K562 (cell line): ENCODE data around the gene DAGLA. TPM values are rescaled to one million over a fixed set of nuclear protein-coding genes. Genes with fewer than 3 reads are reported as not detected.
A peak's percentile ranks its signal among the peaks of the same experiment; 100 is the strongest.

Experiments used
- C11orf30 ChIP-seq: fragments of 450-650 bp; IDR thresholded peaks from 2 replicates; pipeline ENCODE4 v1.6.1; 2016; ENCODE audit warnings: low read depth, mild to moderate bottlenecking
- CBFB ChIP-seq: sonication (generic); formaldehyde crosslinking; IDR thresholded peaks from 2 replicates; pipeline ENCODE4 v1.4.0; 2020; ENCODE audit warnings: mild to moderate bottlenecking, missing genetic modification reagents
- HDAC3 ChIP-seq: fragments of 450-650 bp; IDR thresholded peaks from 2 replicates; pipeline ENCODE4 v1.6.1; 2018; ENCODE audit warnings: borderline replicate concordance, mild to moderate bottlenecking, moderate library complexity; ENCODE audit not compliant: partially characterized antibody
- NFYB ChIP-seq: IDR thresholded peaks from 2 replicates; pipeline ENCODE4 v1.6.1; 2011; ENCODE audit warnings: mild to moderate bottlenecking, moderate library complexity; ENCODE audit not compliant: insufficient read length; ENCODE audit errors: extremely low read depth
- SMARCC2 ChIP-seq: fragments of 450-650 bp; IDR thresholded peaks from 2 replicates; pipeline ENCODE4 v1.6.1; 2017; ENCODE audit warnings: antibody characterized with exemption, moderate library complexity, mild to moderate bottlenecking, low read depth
- ZBTB1 ChIP-seq: sonication (generic); formaldehyde crosslinking; IDR thresholded peaks from 2 replicates; pipeline ENCODE4 v1.8.1; 2023; ENCODE audit warnings: missing genetic modification reagents, low read depth, mild to moderate bottlenecking, borderline replicate concordance
- ZKSCAN3 ChIP-seq: fragments of 250-450 bp; sonication (Bioruptor Pico); IDR thresholded peaks from 2 replicates; pipeline ENCODE4 v1.4.0; 2020
- ZNF197 ChIP-seq: fragments of 200-800 bp; sonication (Bioruptor generic); IDR thresholded peaks from 2 replicates; pipeline ENCODE4 v1.6.1; 2016; ENCODE audit warnings: low read depth, missing genetic modification characterization, missing compliant biosample characterization
- ZNF41 ChIP-seq: fragments of 250-450 bp; sonication (Bioruptor Pico); conservative IDR thresholded peaks from 2 replicates; pipeline ENCODE4 v1.4.0; 2020; ENCODE audit warnings: mild to moderate bottlenecking
- ZNF699 ChIP-seq: fragments of 250-450 bp; sonication (Bioruptor Pico); IDR thresholded peaks from 2 replicates; pipeline ENCODE4 v1.8.0; 2021; ENCODE audit warnings: mild to moderate bottlenecking, moderate library complexity; ENCODE audit not compliant: insufficient replicate concordance
- polyA plus RNA-seq, 8 experiments: library from polyadenylated mRNA; depleted of rRNA in 4 of 8; stranded (reverse) in 5 of 8; unstranded in 3 of 8; fragments of >200 nt; fragmentation: Nextera tagmentation in 2 of 8; fragmentation: Illumina TruSeq in 1 of 8; extraction: Ambion mirVana in 2 of 8; extraction: Trizol in 1 of 8; gene quantifications; 2 replicates each; pipeline versions ENCODE4 v1.2.1 to v1.2.3, GENCODE V29; 2011 to 2014; ENCODE audit warnings: inconsistent platforms in 1 of 8, missing spikeins in 1 of 8
- total RNA-seq, 7 experiments: library from RNA; depleted of rRNA in 6 of 7; stranded (reverse); fragments of >200 nt in 6 of 7; fragmentation: Illumina TruSeq in 2 of 7; extraction: Trizol in 2 of 7; gene quantifications; 2 replicates each; pipeline versions ENCODE4 v1.2.1 to v1.2.3, GENCODE V29; 2011 to 2021; ENCODE audit warnings: low replicate concordance in 1 of 7
- TF ChIP-seq, protein P1 (sequence below): fragments of 200-800 bp; sonication (Bioruptor generic); IDR thresholded peaks from 2 replicates; pipeline ENCODE4 v1.6.1; 2017; ENCODE audit warnings: missing genetic modification characterization, missing compliant biosample characterization
- TF ChIP-seq, protein P2 (sequence below): fragments of 150-350 bp; IDR thresholded peaks from 2 replicates; pipeline ENCODE4 v1.6.1; 2014; ENCODE audit warnings: low read depth, mild to moderate bottlenecking, low read length, borderline replicate concordance
- TF ChIP-seq, protein P3 (sequence below): IDR thresholded peaks from 2 replicates; pipeline ENCODE4 v1.6.1; 2014; ENCODE audit warnings: antibody characterized with exemption
- TF ChIP-seq, protein P4 (sequence below), 2 experiments: fragments of 450-650 bp; IDR thresholded peaks; 2 replicates each; pipeline ENCODE4 v1.6.1; 2018; ENCODE audit warnings: mild to moderate bottlenecking in 2 of 2, low read depth in 1 of 2; ENCODE audit not compliant: partially characterized antibody in 2 of 2
- TF ChIP-seq, protein P5 (sequence below): fragments of 250-450 bp; sonication (Bioruptor Pico); IDR thresholded peaks from 2 replicates; pipeline ENCODE4 v1.5.0; 2020; ENCODE audit warnings: mild to moderate bottlenecking

DAGLA gene
- total and polyA plus RNA-seq, 9 of the 15 experiments (the other 6 are each of a cell fraction or from before 2014, with no cell fraction given): 0.03 to 0.16 (median 0.04) TPM; not detected in 4

DNA sequence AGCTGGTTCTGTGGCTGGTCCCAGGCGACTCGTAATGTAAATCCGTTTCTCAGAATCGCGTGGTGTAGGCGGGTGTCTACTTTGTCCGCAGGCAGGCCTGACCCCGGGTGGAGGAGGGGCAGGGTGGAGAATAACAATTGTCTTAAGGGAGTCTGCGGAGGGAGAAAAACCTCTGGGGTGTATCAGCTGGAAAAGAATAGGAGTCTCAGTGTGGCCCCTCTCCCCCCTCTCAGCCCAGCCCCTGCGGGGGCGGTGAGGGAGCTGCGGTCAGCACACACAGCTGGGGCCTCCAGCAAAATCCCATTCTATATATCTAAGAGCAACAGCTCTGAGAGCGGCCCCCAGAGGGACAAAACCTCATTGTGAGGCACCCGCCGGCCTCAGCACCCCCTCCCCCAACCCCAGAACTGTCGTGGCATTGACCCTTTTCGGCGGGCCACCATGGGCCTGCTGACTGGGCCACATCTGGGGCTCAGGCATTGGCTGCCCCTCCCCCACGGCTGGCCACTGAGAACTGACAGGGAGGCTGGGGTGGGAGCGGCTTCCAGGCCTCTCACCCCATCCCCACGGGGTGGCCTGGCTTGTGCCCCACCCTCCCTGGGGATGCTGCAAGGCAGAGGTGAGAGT lies 69.5 kb downstream of the DAGLA start (continued):
- TF ChIP-seq ZNF41 (CRISPR knock-in tag) (no peak), SMARCC2 (no peak; the same call in 1 of the 2 replicates), ZKSCAN3 (CRISPR knock-in tag) (no peak), CBFB (CRISPR knock-in tag) (peak; percentile 81; the same call in 1 of the 2 replicates), ZBTB1 (CRISPR knock-in tag) (no peak), ZNF197 (CRISPR knock-in tag) (no peak), ZNF699 (CRISPR knock-in tag) (no peak), NFYB (no peak), C11orf30 (no peak), HDAC3 (no peak)
- TF ChIP-seq, protein P1, sequence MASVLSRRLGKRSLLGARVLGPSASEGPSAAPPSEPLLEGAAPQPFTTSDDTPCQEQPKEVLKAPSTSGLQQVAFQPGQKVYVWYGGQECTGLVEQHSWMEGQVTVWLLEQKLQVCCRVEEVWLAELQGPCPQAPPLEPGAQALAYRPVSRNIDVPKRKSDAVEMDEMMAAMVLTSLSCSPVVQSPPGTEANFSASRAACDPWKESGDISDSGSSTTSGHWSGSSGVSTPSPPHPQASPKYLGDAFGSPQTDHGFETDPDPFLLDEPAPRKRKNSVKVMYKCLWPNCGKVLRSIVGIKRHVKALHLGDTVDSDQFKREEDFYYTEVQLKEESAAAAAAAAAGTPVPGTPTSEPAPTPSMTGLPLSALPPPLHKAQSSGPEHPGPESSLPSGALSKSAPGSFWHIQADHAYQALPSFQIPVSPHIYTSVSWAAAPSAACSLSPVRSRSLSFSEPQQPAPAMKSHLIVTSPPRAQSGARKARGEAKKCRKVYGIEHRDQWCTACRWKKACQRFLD (CRISPR knock-in tag): 0 out of 2 replicates have a peak, but pooled peaks have one; percentile 12
- TF ChIP-seq, protein P2, sequence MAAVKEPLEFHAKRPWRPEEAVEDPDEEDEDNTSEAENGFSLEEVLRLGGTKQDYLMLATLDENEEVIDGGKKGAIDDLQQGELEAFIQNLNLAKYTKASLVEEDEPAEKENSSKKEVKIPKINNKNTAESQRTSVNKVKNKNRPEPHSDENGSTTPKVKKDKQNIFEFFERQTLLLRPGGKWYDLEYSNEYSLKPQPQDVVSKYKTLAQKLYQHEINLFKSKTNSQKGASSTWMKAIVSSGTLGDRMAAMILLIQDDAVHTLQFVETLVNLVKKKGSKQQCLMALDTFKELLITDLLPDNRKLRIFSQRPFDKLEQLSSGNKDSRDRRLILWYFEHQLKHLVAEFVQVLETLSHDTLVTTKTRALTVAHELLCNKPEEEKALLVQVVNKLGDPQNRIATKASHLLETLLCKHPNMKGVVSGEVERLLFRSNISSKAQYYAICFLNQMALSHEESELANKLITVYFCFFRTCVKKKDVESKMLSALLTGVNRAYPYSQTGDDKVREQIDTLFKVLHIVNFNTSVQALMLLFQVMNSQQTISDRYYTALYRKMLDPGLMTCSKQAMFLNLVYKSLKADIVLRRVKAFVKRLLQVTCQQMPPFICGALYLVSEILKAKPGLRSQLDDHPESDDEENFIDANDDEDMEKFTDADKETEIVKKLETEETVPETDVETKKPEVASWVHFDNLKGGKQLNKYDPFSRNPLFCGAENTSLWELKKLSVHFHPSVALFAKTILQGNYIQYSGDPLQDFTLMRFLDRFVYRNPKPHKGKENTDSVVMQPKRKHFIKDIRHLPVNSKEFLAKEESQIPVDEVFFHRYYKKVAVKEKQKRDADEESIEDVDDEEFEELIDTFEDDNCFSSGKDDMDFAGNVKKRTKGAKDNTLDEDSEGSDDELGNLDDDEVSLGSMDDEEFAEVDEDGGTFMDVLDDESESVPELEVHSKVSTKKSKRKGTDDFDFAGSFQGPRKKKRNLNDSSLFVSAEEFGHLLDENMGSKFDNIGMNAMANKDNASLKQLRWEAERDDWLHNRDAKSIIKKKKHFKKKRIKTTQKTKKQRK: no peak
- TF ChIP-seq, protein P3, sequence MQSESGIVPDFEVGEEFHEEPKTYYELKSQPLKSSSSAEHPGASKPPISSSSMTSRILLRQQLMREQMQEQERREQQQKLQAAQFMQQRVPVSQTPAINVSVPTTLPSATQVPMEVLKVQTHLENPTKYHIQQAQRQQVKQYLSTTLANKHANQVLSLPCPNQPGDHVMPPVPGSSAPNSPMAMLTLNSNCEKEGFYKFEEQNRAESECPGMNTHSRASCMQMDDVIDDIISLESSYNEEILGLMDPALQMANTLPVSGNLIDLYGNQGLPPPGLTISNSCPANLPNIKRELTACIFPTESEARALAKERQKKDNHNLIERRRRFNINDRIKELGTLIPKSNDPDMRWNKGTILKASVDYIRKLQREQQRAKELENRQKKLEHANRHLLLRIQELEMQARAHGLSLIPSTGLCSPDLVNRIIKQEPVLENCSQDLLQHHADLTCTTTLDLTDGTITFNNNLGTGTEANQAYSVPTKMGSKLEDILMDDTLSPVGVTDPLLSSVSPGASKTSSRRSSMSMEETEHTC: no peak; the same call in 1 of the 2 replicates
- TF ChIP-seq, protein P4, sequence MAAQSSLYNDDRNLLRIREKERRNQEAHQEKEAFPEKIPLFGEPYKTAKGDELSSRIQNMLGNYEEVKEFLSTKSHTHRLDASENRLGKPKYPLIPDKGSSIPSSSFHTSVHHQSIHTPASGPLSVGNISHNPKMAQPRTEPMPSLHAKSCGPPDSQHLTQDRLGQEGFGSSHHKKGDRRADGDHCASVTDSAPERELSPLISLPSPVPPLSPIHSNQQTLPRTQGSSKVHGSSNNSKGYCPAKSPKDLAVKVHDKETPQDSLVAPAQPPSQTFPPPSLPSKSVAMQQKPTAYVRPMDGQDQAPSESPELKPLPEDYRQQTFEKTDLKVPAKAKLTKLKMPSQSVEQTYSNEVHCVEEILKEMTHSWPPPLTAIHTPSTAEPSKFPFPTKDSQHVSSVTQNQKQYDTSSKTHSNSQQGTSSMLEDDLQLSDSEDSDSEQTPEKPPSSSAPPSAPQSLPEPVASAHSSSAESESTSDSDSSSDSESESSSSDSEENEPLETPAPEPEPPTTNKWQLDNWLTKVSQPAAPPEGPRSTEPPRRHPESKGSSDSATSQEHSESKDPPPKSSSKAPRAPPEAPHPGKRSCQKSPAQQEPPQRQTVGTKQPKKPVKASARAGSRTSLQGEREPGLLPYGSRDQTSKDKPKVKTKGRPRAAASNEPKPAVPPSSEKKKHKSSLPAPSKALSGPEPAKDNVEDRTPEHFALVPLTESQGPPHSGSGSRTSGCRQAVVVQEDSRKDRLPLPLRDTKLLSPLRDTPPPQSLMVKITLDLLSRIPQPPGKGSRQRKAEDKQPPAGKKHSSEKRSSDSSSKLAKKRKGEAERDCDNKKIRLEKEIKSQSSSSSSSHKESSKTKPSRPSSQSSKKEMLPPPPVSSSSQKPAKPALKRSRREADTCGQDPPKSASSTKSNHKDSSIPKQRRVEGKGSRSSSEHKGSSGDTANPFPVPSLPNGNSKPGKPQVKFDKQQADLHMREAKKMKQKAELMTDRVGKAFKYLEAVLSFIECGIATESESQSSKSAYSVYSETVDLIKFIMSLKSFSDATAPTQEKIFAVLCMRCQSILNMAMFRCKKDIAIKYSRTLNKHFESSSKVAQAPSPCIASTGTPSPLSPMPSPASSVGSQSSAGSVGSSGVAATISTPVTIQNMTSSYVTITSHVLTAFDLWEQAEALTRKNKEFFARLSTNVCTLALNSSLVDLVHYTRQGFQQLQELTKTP (IDR thresholded peaks at IDR 0.05; ENCODE audit: low read depth in 1 of 2, partially characterized antibody in 2 of 2): no peak
- TF ChIP-seq, protein P5, sequence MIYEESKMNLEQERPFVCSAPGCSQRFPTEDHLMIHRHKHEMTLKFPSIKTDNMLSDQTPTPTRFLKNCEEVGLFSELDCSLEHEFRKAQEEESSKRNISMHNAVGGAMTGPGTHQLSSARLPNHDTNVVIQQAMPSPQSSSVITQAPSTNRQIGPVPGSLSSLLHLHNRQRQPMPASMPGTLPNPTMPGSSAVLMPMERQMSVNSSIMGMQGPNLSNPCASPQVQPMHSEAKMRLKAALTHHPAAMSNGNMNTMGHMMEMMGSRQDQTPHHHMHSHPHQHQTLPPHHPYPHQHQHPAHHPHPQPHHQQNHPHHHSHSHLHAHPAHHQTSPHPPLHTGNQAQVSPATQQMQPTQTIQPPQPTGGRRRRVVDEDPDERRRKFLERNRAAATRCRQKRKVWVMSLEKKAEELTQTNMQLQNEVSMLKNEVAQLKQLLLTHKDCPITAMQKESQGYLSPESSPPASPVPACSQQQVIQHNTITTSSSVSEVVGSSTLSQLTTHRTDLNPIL (CRISPR knock-in tag): no peak
